ENCODE data around the gene ACOX3. TPM values are rescaled to one million over a fixed set of nuclear protein-coding genes. Genes with fewer than 3 reads are reported as not detected.
"Not testable (repeated sequence)": the region's sequence is repeated elsewhere in the genome, so short reads cannot be mapped to it uniquely, and the experiment has no call there.

The ACOX3 gene
- total RNA-seq, 1 donor from 2014 or later: 51.6 TPM

GRCh38 chr4:8352368-8353157 is 88.0 kb downstream of the ACOX3 start:
- TF ChIP-seq CTCF (IDR thresholded peaks at IDR 0.05): no peak
- Mint-ChIP-seq H3K4me1 (ENCODE audit: low read depth) (peaks cover 32% of the 10 kb centered on the region), H3K36me3 (ENCODE audit: low read depth) (peaks cover 3% of the 10 kb centered on the region), H3K4me3 (ENCODE audit: unreplicated experiment) (no peak overlapping the region), H3K9me3 (ENCODE audit: low read depth) (no peaks in the 10 kb centered on the region), H3K27me3 (ENCODE audit: low read depth) (no peaks in the 10 kb centered on the region), H3K27ac (ENCODE audit: unreplicated experiment) (no peak overlapping the region)
- DNase-seq (ENCODE audit: low spot score): peak; percentile 78

- no peak for TF ChIP-seq CTCF (IDR thresholded peaks at IDR 0.05)
- Mint-ChIP-seq H3K27ac (ENCODE audit: unreplicated experiment) (no peak overlapping the region), H3K36me3 (ENCODE audit: low read depth) (peaks cover 3% of the 10 kb centered on the region), H3K4me1 (ENCODE audit: low read depth) (peaks cover 33% of the 10 kb centered on the region), H3K4me3 (ENCODE audit: unreplicated experiment) (no peak overlapping the region), H3K9me3 (ENCODE audit: low read depth) (no peaks in the 10 kb centered on the region), H3K27me3 (ENCODE audit: low read depth) (no peaks in the 10 kb centered on the region)
- DNase-seq (ENCODE audit: low spot score): peak; percentile 68
Observed at GRCh38 chr4:8351931-8352367, 88.6 kb downstream of the ACOX3 start.

GRCh38 chr4:8350841-8351461 is 89.6 kb downstream of the ACOX3 start:
- Mint-ChIP-seq H3K27me3 (ENCODE audit: low read depth) (no peaks in the 10 kb centered on the region), H3K27ac (ENCODE audit: unreplicated experiment) (no peak overlapping the region), H3K4me1 (ENCODE audit: low read depth) (peaks cover 36% of the 10 kb centered on the region), H3K36me3 (ENCODE audit: low read depth) (peaks cover 3% of the 10 kb centered on the region), H3K4me3 (ENCODE audit: unreplicated experiment) (no peak overlapping the region), H3K9me3 (ENCODE audit: low read depth) (no peaks in the 10 kb centered on the region)
- no peak for TF ChIP-seq CTCF (IDR thresholded peaks at IDR 0.05)
- DNase-seq (ENCODE audit: low spot score): peak; percentile 78

- H3K4me1 Mint-ChIP-seq (ENCODE audit: low read depth): peaks cover 30% of the 10 kb centered on the region
- H3K9me3 Mint-ChIP-seq (ENCODE audit: low read depth): no peaks in the 10 kb centered on the region
- H3K27ac Mint-ChIP-seq (ENCODE audit: unreplicated experiment): no peak overlapping the region
- no peaks in the 10 kb centered on the region for H3K27me3 Mint-ChIP-seq (ENCODE audit: low read depth)
- no peak overlapping the region for H3K4me3 Mint-ChIP-seq (ENCODE audit: unreplicated experiment)
- TF ChIP-seq CTCF (IDR thresholded peaks at IDR 0.05): no peak
- peak; percentile 92 for DNase-seq (ENCODE audit: low spot score)
- H3K36me3 Mint-ChIP-seq (ENCODE audit: low read depth): peaks cover 3% of the 10 kb centered on the region
Observed at GRCh38 chr4:8350352-8350751, 90.2 kb downstream of the ACOX3 start.

- TF ChIP-seq CTCF (IDR thresholded peaks at IDR 0.05): no peak
- H3K4me1 Mint-ChIP-seq (ENCODE audit: low read depth): peaks cover 24% of the 10 kb centered on the region
- H3K27me3 Mint-ChIP-seq (ENCODE audit: low read depth): no peaks in the 10 kb centered on the region
- DNase-seq (ENCODE audit: low spot score): peak; percentile 33
- H3K27ac Mint-ChIP-seq (ENCODE audit: unreplicated experiment): no peak overlapping the region
- no peaks in the 10 kb centered on the region for H3K9me3 Mint-ChIP-seq (ENCODE audit: low read depth)
- H3K36me3 Mint-ChIP-seq (ENCODE audit: low read depth): peaks cover 3% of the 10 kb centered on the region
- H3K4me3 Mint-ChIP-seq (ENCODE audit: unreplicated experiment): no peak overlapping the region
Observed at GRCh38 chr4:8349664-8350236, 90.8 kb downstream of the ACOX3 start.

GRCh38 chr4:8349236-8349635 is 91.3 kb downstream of the ACOX3 start:
- H3K4me1 Mint-ChIP-seq (ENCODE audit: low read depth): peaks cover 23% of the 10 kb centered on the region
- not testable (repeated sequence) for H3K36me3 Mint-ChIP-seq (ENCODE audit: low read depth); H3K4me3 Mint-ChIP-seq (ENCODE audit: unreplicated experiment); H3K27ac Mint-ChIP-seq (ENCODE audit: unreplicated experiment); H3K9me3 Mint-ChIP-seq (ENCODE audit: low read depth); H3K27me3 Mint-ChIP-seq (ENCODE audit: low read depth)
- DNase-seq (ENCODE audit: low spot score): peak; percentile 40

All from chondrocyte (in vitro differentiated cells).